Adrenal gland (tissue), 12 donors: ENCODE measurements around the gene TMEM47. TPM values are rescaled to one million over a fixed set of nuclear protein-coding genes. Genes with fewer than 3 reads are reported as not detected.

Experiments
- DNase-seq, 7 donors: peaks; one replicate each; pipeline ENCODE4 v3.0.0-alpha.2; 2019 to 2020
- H3K27ac ChIP-seq, 5 donors: fragments of 200-600 bp; sonication (generic) in 4 of 5; 1 replicate in 3 of 5; 2 replicates in 2 of 5; pipeline versions ENCODE4 v1.5.1 to v1.8.0; 2016 to 2020; ENCODE audit warnings: mild to moderate bottlenecking in 1 of 5
- H3K27me3 ChIP-seq: fragments of 200-600 bp; 2 replicates; pipeline ENCODE4 v1.8.0; 2021
- H3K36me3 ChIP-seq, 2 donors: fragments of 200-600 bp; replicated peaks in 1 of 2; 1 replicate in 1 of 2; 2 replicates in 1 of 2; pipeline versions ENCODE4 v1.5.1 to v1.8.0; 2018 to 2022
- H3K4me1 ChIP-seq, 2 donors: fragments of 200-600 bp; replicated peaks in 1 of 2; 1 replicate in 1 of 2; 2 replicates in 1 of 2; pipeline versions ENCODE4 v1.5.1 to v1.8.0; 2018 to 2021
- H3K4me3 ChIP-seq, 4 donors: fragments of 200-600 bp; sonication (generic) in 3 of 4; one replicate each; pipeline ENCODE4 v1.5.1; 2016 to 2018
- H3K9me3 ChIP-seq, 3 donors: fragments of 200-600 bp; sonication (generic) in 1 of 3; replicated peaks in 1 of 3; 1 replicate in 2 of 3; 2 replicates in 1 of 3; pipeline versions ENCODE4 v1.5.1 to v1.8.0; 2016 to 2021
- CTCF ChIP-seq, 6 experiments: fragments of 450-650 bp in 4 of 6; fragments of 200-600 bp in 2 of 6; sonication (generic) in 1 of 6; IDR thresholded peaks; 1 replicate in 5 of 6; 2 replicates in 1 of 6; pipeline versions ENCODE4 v1.5.1 to v1.8.0; 2016 to 2021; ENCODE audit warnings: antibody characterized with exemption in 6 of 6, mild to moderate bottlenecking in 2 of 6, moderate library complexity in 1 of 6
- POLR2A ChIP-seq, 2 donors: fragments of 450-650 bp; IDR thresholded peaks; one replicate each; pipeline ENCODE4 v1.6.1; 2017; ENCODE audit warnings: antibody characterized with exemption in 2 of 2, mild to moderate bottlenecking in 2 of 2, moderate library complexity in 1 of 2
- WGBS, 4 donors: extraction: QIAGEN DNeasy Blood & Tissue Kit in 2 of 4; methylation state at CpG; one replicate each; pipeline versions ENCODE4 v1.1.5 to v1.1.7; 2013 to 2017; 5-methylcytosine and 5-hydroxymethylcytosine counted together
- intact Hi-C, 2 donors: fragments of 100-400 bp; cut with DNase I; formaldehyde crosslinking; loops; one replicate each; pipeline versions ENCODE4 v1.14.1 to v1.15.0; 2022 to 2023
- polyA plus RNA-seq, 3 donors: library from polyadenylated mRNA; stranded (reverse); fragments of 200-250 nt in 2 of 3; fragments of 350-450 nt in 1 of 3; fragmentation: Illumina TruSeq in 1 of 3; extraction: RNeasy Lipid Tissue Mini Kit (QIAGEN cat#74804) in 1 of 3; gene quantifications; one replicate each; pipeline ENCODE4 v1.2.3, GENCODE V29; 2013 to 2014
- total RNA-seq, 9 donors: library from RNA; depleted of rRNA in 4 of 9; stranded (reverse); fragments of >200 nt in 4 of 9; fragments of 120-200 nt in 1 of 9; fragmentation: NEBNext Ultra II Directional in 1 of 9; extraction: Animal tissue kit (Norgen Biotek cat#: 25700) in 1 of 9; gene quantifications; one replicate each; pipeline versions ENCODE4 v1.1.0 to v1.2.4, GENCODE V29; 2013 to 2023
- donor health status: healthy with polysubstance abuse.
- donor health status: Bipolar disorder and iron deficiency.
- donor health status: DM: yes; HTN: yes; CAD: no.
- donor health status: DM: no; HTN: no; CAD: no.
- donor health status: DM: no; HTN: no; CAD: no.
- donor health status: DM: yes; HTN: yes; CAD: no.

Gene TMEM47
- total and polyA plus RNA-seq, 12 donors: 3.6 to 97.5 (median 25.8) TPM

- no peak for TF ChIP-seq CTCF (IDR thresholded peaks at IDR 0.05)
- TF ChIP-seq POLR2A (IDR thresholded peaks at IDR 0.05): no peak
- Histone ChIP-seq H3K27me3 (peaks cover 9% of the 10 kb centered on the region), H3K4me3 (no peak overlapping the region), H3K4me1 (no peaks in the 10 kb centered on the region), H3K36me3 (no peaks in the 10 kb centered on the region), H3K27ac (no peak overlapping the region), H3K9me3 (no peaks in the 10 kb centered on the region)
- intact Hi-C loops: no loop called here
- no peak for DNase-seq
- WGBS, 4 donors: 66 to 91% (median 83%) methylated on average over 4 of the region's 4 CpGs
These were observed 1.2 kb upstream of the TMEM47 start for GRCh38 chrX:34658326-34658725.

- 4 to 38% (median 21%) methylated on average over 9 to 13 of the region's 13 CpGs for WGBS, 4 donors
- intact Hi-C loops: no loop called here
- H3K9me3 ChIP-seq: no peaks in the 10 kb centered on the region
- no peak for TF ChIP-seq CTCF (IDR thresholded peaks at IDR 0.05)
- TF ChIP-seq POLR2A (IDR thresholded peaks at IDR 0.05): no peak
- no peaks in the 10 kb centered on the region for H3K36me3 ChIP-seq
- no peaks in the 10 kb centered on the region for H3K4me1 ChIP-seq
- no peak for DNase-seq
- H3K4me3 ChIP-seq: peak overlapping the region in 3 of 4 donors; percentile 33 to 63 (median 33)
- H3K27ac ChIP-seq: peak overlapping the region in 2 of 5 donors; percentile 27 to 76
- H3K27me3 ChIP-seq: peaks cover 9% of the 10 kb centered on the region
These were observed 613 bp upstream of the TMEM47 start for GRCh38 chrX:34657726-34658070.

- intact Hi-C loops: no loop called here
- Histone ChIP-seq H3K9me3 (no peaks in the 10 kb centered on the region), H3K4me3 (peak overlapping the region in 3 of 4 donors; percentile 0 to 63 (median 29)), H3K4me1 (no peaks in the 10 kb centered on the region), H3K27me3 (peaks cover 9% of the 10 kb centered on the region), H3K36me3 (no peaks in the 10 kb centered on the region), H3K27ac (peak overlapping the region in 3 of 5 donors; percentile 62 to 76 (median 64))
- peak in 4 of 7 donors; percentile 1 to 26 (median 20) for DNase-seq
- WGBS, 4 donors: 1 to 37% (median 13%) methylated on average over 12 to 27 of the region's 27 CpGs
- no peak for TF ChIP-seq POLR2A (IDR thresholded peaks at IDR 0.05)
- TF ChIP-seq CTCF (IDR thresholded peaks at IDR 0.05): no peak
These were observed 631 bp downstream of the TMEM47 start for GRCh38 chrX:34656467-34656841.

GRCh38 chrX:34655501-34656455 is 1.3 kb downstream of the TMEM47 start:
- Histone ChIP-seq H3K27me3 (peaks cover 9% of the 10 kb centered on the region), H3K36me3 (no peaks in the 10 kb centered on the region), H3K9me3 (no peaks in the 10 kb centered on the region), H3K27ac (peak overlapping the region in 4 of 5 donors; percentile 51 to 76 (median 63)), H3K4me1 (no peaks in the 10 kb centered on the region), H3K4me3 (peak overlapping the region in 3 of 4 donors; percentile 0 to 63 (median 29))
- DNase-seq: peak in 1 of 7 donors; percentile 1
- 1 to 31% (median 12%) methylated on average over 25 of the region's 25 CpGs for WGBS, 4 donors
- TF ChIP-seq CTCF (IDR thresholded peaks at IDR 0.05) (no peak), POLR2A (IDR thresholded peaks at IDR 0.05) (peak in 1 of 2 donors; percentile 19)
- intact Hi-C loops: no loop called here
